Stimulated activated naive CD4-positive, alpha-beta T cell (primary cell): ENCODE measurements around the gene IGDCC3.
A peak's percentile ranks its signal among the peaks of the same experiment; 100 is the strongest.

Experiments used
- DNase-seq, 6 experiments: peaks; one replicate each; lab custom pipeline; 2025; lab: John Stamatoyannopoulos, UW

IGDCC3 gene

DNA sequence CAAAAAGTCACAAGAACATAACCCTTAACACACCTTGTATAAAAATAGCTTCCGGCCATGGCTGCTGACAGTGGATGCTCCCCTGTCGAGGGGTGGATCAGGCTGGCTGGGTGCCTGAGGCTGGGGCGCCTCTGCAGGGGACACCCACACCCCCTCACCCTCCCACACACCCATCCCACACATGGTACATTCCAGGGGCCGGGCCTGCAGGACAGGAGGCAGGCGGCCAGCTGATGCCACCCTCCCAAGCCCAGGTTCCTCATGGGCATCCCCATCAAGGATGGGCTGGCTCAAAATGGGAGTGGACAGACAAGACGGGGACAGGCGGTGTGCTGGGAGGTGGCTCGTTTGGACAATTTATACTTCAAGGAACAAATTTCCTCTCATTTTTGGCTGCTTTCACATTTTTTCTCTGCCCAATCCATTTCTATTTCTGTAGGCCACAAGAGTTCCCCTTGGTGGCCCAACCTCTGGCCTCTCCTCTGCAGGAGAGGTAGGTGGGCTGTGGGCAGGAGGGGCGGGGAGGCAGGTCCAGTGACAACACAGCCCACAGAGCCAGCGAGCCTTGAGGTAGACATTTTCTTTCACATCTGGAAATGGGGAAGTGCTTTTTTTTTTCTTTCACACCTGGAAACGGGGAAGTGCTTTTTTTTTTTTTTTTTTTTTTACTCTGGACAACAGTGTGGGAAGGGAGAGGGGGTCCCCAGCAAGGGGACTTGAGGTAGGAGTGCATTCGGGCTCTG is 50.0 kb downstream of the IGDCC3 start:
- DNase-seq = no peak

GRCh38 chr15:65326818-65327217 is 51.0 kb downstream of the IGDCC3 start:
- no peak for DNase-seq

GRCh38 chr15:65326117-65326526 is 51.7 kb downstream of the IGDCC3 start:
- no peak for DNase-seq

- no peak for DNase-seq
These were observed 54.7 kb downstream of the IGDCC3 start for GRCh38 chr15:65323071-65323511.

DNA sequence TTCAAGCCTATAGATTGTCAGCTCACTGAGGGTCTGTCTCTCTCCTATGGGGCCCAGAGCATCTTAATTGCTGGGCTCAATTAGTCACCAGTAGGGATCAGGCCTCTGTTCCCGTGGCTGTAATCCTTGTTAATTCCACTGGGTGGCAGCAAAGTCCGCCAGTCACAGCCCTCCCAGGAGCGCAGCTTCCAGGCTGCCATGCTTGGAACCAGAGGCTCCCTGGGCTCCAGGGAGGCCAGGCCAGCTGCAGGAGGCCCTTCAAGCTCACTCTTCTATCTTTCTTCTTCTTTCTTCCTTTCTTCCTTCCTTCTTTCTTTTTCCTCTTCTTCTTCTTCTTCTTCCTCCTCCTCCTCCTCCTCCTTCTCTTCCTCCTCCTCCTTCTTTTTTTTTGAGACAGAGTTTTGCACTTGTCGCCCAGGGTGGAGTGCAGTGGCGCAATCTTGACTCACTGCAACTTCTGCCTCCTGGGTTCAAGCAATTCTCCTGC is 58.9 kb downstream of the IGDCC3 start:
- DNase-seq = peak; percentile 39 to 75 (median 62)

- DNase-seq = no peak
These were observed 65.3 kb downstream of the IGDCC3 start for GRCh38 chr15:65312400-65312916.

GRCh38 chr15:65311760-65312159 is 66.0 kb downstream of the IGDCC3 start:
- no peak for DNase-seq

DNA sequence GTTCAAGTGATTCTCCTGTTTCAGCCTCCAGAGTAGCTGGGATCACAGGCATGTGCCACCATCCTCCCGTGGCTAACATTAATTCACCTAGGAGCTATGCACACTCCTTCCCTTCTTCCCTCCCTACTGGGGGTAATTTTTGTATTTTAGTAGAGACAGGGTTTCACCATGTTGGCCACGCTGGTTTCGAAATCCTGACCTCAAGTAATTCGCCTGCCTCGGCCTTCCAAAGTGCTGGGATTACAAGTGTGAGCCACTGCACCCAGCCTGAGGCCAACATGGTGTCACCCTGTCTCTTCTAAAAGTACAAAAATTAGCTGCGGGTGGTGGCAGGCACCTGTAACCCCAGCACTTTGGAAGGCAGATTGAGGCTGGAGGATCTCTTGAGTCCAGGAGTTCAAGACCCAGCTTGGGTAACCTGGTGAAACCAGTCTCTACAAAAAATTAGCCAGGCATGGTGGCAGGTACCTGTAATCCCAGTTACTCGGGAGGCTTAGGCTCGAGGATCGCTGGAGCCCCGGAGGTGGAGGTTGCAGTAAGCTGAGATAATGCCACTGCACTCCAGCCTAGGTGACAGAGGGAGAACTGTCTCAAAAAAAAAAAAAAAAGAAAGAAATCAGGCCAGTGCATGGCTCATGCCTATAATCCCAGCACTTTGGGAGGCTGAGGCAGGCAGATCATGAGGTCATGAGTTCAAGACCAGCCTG is 67.2 kb downstream of the IGDCC3 start:
- no peak for DNase-seq

DNA sequence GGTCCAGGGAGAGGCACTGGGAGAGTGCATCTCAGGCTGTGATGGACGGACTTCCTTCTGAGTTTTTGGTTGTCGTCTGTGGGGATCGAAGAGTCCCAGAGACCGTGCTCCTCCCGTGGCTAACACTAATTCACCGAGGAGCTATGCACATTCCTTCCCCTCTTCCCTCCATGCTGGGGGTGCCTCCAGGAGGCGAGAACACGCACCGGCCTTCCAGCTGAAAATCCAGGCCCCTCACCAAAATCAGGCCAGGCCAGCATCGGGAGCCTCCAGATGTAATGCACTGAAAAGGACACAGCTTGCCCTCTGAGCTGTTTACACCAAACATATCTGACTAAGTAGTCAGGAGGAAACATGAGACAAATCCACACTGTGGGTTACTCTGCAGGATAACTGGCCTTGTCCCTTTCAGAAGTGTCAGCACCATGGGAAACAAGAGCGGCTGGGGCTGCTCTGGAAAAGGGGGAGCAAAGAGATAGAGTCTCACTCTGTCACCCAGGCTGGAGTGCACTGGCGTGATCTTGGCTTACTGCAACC is 67.9 kb downstream of the IGDCC3 start:
- DNase-seq = no peak

GRCh38 chr15:65307978-65308377 is 69.8 kb downstream of the IGDCC3 start:
- DNase-seq = no peak

DNA sequence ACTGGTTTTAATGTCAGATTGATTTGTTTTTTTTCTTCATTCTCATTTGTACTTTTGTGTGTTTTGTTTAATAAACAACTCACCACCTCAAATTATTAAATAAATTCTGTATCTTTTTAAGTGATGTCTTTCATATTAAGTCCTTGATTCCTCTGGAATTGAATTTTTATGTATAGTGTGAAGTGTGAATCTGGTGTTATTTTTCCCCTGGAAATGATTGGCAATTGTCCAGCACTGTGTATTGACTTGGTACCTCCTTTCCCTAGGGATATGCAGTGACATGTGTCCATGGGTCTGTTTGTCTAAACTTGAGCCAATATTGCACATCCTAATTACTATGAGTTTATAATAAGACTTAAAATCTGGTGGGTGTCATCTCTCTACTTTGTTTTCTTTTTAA is 71.3 kb downstream of the IGDCC3 start:
- DNase-seq = no peak

DNA sequence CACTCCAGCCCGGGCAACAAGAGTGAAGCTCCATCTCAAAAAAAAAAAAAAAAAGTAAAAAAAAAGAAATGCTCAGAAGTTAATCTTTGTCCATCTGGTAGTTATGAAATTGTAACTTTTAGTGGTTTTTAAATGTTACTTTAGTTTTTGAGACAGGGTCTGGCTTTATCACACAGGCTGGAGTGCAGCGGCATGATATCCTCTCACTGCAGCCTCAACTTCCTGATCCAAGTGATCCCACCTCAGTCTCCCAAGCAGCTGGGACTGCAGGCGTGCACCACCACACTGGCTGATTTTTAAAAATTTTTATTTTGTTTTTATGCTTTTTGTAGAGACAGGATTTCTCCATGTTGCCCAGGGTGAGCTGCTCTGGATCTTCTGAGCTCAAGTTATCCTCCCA is 72.0 kb downstream of the IGDCC3 start:
- no peak for DNase-seq

- DNase-seq = no peak
These were observed 72.5 kb downstream of the IGDCC3 start for GRCh38 chr15:65305150-65305758.

DNA sequence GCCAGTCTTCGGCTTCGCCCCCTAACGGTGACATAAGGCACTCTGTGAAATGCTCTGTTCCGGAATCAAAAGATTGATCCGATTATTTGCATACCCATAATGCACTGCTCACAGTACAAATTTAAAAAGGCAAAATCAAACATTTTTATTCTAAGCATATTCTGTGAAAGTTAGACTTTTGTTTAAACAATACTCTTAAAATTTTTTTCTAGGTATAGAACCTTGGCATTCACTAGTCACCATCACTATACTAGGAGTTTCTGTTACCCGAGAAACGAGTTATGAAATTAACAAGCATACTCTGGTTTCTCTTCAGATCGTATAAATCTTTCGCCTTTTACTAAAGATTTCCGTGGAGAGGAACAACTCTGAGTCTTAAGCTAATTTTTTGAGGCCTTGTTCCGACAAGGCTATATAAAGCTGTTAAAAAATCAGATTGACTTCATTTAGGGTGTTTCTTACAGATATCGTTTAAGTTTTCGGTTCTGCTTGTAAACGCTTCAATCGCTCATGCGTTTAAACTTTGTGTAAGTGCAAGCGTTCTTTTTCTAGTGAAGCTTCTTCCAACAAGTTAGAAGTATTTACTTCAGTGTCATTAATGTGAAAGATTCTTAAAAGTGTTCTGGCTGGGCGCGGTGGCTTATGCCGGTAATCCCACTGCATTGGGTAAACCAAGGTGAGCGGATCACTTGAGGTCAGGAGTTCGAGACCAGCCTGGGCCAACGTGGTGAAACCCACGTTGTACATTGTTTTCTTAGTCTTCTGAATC is 73.2 kb downstream of the IGDCC3 start, which contains the start of gene RNU5B-1:
Gene RNU5B-1, plus strand, starts transcription at position 297 of the 769 bp plus-strand sequence.
- DNase-seq = peak; percentile 44 to 97 (median 85)

DNA sequence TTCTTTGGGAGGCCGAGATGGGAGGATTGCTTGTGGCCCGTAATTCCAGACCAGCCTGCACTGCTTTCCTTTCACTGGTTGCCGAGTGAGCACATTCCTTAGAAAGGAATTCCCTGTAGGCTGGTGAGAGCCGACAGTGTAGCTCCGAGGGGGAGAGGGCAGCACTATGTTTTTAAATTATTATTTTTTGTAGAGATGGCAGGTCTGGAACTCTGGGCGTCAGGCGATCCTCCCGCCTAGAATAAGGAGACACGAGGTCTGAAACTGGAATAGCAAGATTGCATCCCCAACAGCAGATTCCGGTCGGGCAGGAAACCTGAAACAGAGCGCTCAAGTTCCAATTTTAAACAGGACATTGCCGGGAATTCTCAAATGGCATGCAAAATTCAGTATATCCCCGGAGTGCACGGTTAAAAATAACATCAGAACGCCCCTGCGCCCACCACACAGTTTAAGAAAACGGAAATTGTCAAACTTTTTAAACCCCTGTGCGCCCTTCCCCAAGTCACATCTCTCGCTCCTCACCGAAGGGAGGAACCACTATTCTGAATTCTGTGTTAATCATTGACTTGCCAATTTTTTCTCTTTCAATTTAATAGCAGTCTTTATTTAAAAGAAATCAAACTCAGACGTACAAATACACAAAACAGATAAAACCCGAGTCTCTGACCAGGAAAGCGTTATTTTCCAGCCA is 74.0 kb downstream of the IGDCC3 start:
- peak in 1 of 6 experiments; percentile 30 for DNase-seq

GRCh38 chr15:65302061-65302460 is 75.7 kb downstream of the IGDCC3 start:
- no peak for DNase-seq

DNA sequence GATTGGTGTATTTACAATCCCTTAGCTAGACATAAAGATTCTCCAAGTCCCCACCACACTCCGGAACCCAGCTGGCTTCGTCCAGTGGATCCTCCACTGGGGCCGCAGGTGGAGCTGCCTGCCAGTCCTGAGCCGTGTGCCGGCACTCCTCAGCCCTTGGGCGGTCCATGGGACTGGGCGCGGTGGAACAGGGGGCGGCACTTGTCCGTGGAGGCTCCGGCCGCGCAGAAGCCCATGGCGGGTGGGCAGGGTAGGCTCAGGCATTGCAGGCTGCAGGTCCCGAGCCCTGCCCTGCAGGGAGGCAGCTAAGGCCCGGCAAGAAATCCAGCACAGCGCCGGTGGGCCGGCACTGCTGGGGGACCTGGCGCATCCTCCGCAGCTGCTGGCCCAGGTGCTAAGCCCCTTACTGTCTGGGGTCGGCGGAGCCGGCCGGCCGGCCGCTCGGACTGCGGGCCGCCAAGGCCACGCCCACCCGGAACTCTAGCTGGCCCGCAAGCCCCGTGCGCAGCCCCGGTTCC is 76.8 kb downstream of the IGDCC3 start:
- DNase-seq = no peak

DNA sequence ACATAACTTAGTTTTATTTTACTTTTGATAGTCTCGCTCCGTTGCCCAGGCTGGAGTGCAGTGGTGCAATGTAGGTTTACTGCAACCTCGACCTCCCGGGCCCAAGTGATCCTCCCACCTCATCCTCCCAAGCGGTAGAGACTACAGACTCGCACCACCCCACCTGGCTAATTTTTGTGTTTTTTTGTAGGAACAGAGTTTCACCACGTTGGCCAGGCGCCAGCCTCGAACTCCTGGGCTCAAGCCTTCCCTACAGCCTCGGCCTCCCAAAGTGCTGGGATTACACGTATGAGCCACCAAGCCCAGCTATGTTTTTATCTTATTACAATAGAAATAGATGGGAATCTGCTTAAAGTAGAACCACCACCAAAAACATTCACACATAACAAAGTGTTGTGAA is 79.1 kb downstream of the IGDCC3 start:
- no peak for DNase-seq

DNA sequence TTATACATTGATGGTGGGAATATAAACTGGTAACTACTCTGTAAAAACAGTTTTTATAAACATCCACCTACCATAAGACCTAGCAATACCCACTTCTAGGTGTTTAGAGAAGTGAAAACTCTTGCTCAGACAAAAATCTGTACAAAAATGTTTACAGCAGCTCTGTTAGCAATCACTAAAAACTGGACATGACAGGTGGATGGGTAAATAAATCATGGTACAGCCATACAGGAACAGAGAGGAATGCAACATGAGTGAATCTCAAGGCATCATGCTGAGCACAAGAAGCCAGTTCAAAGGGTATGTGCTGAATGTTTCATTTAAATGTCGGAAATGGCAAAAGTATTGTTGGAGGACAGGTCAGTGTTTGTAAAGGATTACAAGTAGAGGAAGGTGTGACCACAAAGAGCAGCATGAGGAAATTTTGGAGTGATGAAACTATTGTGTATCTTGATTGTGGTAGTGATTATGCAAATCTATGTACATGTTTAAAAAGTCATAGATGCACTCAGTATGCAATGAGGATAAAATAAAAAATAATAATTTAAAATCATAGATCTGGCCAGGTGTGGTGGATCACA is 84.8 kb downstream of the IGDCC3 start:
- no peak for DNase-seq

DNA sequence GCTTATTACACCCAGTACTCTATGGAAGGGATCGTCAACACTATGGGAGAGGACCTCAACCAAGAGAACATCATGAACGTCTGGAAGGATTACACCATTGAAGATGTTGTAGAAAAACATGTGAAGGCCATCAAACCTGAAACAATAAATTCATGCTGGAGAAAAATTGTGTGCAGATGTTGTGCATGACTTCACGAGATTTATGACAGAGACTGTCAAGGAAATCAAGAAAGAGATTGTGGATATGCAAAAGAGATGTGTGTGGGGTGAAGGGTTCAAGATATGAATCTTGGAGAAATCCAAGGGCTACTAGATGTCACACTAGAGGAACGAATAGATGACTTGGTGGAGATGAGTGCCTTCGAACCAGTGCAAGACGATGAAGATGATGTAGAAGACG is 87.6 kb downstream of the IGDCC3 start:
- no peak for DNase-seq
